DND-41 (cell line): ENCODE data around the gene MTG2.

Experiments
- ATAC-seq: fragments of 200-7000 bp; cut with Tn5 transposase; 3 replicates; pipeline ENCODE4 v1.9.1; 2021; ENCODE audit warnings: low read depth; ENCODE audit not compliant: insufficient read depth
- DNase-seq: peaks from one replicate; pipeline ENCODE4 v3.0.0-alpha.2; 2020
- H2AFZ ChIP-seq: 2 replicates; pipeline ENCODE4 v1.6.0; 2012; ENCODE audit warnings: low read depth, low read length
- H3K27ac ChIP-seq: 2 replicates; pipeline ENCODE4 v1.5.1; 2012; ENCODE audit warnings: low read length, inconsistent platforms
- H3K27me3 ChIP-seq: fragments of 200-600 bp; sonication (generic); 2 replicates; pipeline ENCODE4 v1.6.0; 2012; ENCODE audit warnings: low read length, mild to moderate bottlenecking, inconsistent platforms; ENCODE audit not compliant: insufficient read depth, poor library complexity
- H3K36me3 ChIP-seq: 2 replicates; pipeline ENCODE4 v1.5.1; 2012; ENCODE audit warnings: low read length, inconsistent platforms; ENCODE audit not compliant: insufficient read depth
- H3K4me1 ChIP-seq: 2 replicates; pipeline ENCODE4 v1.5.1; 2012; ENCODE audit warnings: mild to moderate bottlenecking, low read length; ENCODE audit not compliant: insufficient read depth
- H3K4me2 ChIP-seq: 2 replicates; pipeline ENCODE4 v1.6.0; 2012; ENCODE audit warnings: mild to moderate bottlenecking, moderate library complexity, low read length, inconsistent platforms; ENCODE audit not compliant: insufficient read depth
- H3K4me3 ChIP-seq, 2 experiments: fragments of 200-600 bp in 1 of 2; shearing (Covaris generic) in 1 of 2; 2 replicates each; pipeline ENCODE4 v1.5.1; 2012 to 2016; ENCODE audit warnings: inconsistent platforms in 2 of 2, low read length in 2 of 2, mild to moderate bottlenecking in 2 of 2, low read depth in 1 of 2, moderate library complexity in 1 of 2
- H3K79me2 ChIP-seq: 2 replicates; pipeline ENCODE4 v1.6.0; 2012; ENCODE audit warnings: low read length, inconsistent platforms; ENCODE audit not compliant: insufficient read depth
- H3K9ac ChIP-seq: 2 replicates; pipeline ENCODE4 v1.6.0; 2012; ENCODE audit warnings: low read depth, mild to moderate bottlenecking, inconsistent platforms, low read length, moderate library complexity
- H3K9me3 ChIP-seq: 2 replicates; pipeline ENCODE4 v1.5.1; 2012; ENCODE audit warnings: low read length, moderate library complexity, mild to moderate bottlenecking, inconsistent platforms; ENCODE audit not compliant: insufficient read depth, severe bottlenecking
- H4K20me1 ChIP-seq: 2 replicates; pipeline ENCODE4 v1.6.0; 2012; ENCODE audit warnings: low read length; ENCODE audit not compliant: insufficient read depth
- CTCF ChIP-seq: IDR thresholded peaks from 2 replicates; pipeline ENCODE4 v1.5.1; 2012; ENCODE audit warnings: borderline replicate concordance, low read length, moderate library complexity, mild to moderate bottlenecking; ENCODE audit not compliant: poor library complexity, severe bottlenecking; ENCODE audit errors: extremely low read depth
- EZH2 ChIP-seq: IDR thresholded peaks from 3 replicates; pipeline ENCODE4 v1.6.1; 2012; ENCODE audit warnings: borderline replicate concordance, low read depth, mild to moderate bottlenecking, moderate library complexity, low read length, inconsistent platforms; ENCODE audit not compliant: severe bottlenecking

The MTG2 gene

GRCh38 chr20:62192635-62193034, 9.8 kb downstream of the MTG2 start:
- no peak overlapping the region for H3K4me2 ChIP-seq
- DNase-seq (no peak), ATAC-seq (no peak)

GRCh38 chr20:62193079-62194025, 10.5 kb downstream of the MTG2 start:
- DNase-seq = no peak
- Histone ChIP-seq H3K4me1 (peaks cover 30% of the 10 kb centered on the region), H3K4me2 (no peak overlapping the region), H3K36me3 (peaks cover 68% of the 10 kb centered on the region), H3K27ac (no peak overlapping the region), H3K4me3 (no peak overlapping the region), H2AFZ (no peak overlapping the region), H3K9me3 (no peaks in the 10 kb centered on the region), H3K9ac (no peak overlapping the region), H3K79me2 (peaks cover 52% of the 10 kb centered on the region), H4K20me1 (peaks cover 42% of the 10 kb centered on the region), H3K27me3 (no peaks in the 10 kb centered on the region)
- TF ChIP-seq EZH2 (no peak), CTCF (no peak)
- no peak for ATAC-seq

More at GRCh38 chr20:62192635-62193034, 9.8 kb downstream of the MTG2 start:
- Histone ChIP-seq H3K79me2 (peaks cover 59% of the 10 kb centered on the region), H3K36me3 (peaks cover 61% of the 10 kb centered on the region), H3K9ac (no peak overlapping the region), H3K4me3 (no peak overlapping the region), H2AFZ (no peak overlapping the region), H3K9me3 (no peaks in the 10 kb centered on the region), H3K27ac (no peak overlapping the region), H3K27me3 (no peaks in the 10 kb centered on the region), H3K4me1 (peaks cover 30% of the 10 kb centered on the region), H4K20me1 (peaks cover 38% of the 10 kb centered on the region)
- TF ChIP-seq CTCF = no peak
- no peak for TF ChIP-seq EZH2

- TF ChIP-seq CTCF = no peak
- no peak for TF ChIP-seq EZH2
- no peak overlapping the region; the same call in 1 of the 2 replicates for H2AFZ ChIP-seq
- H3K36me3 ChIP-seq = peaks cover 70% of the 10 kb centered on the region
- peaks cover 30% of the 10 kb centered on the region for H3K4me1 ChIP-seq
- no peaks in the 10 kb centered on the region for H3K9me3 ChIP-seq
- H3K27ac ChIP-seq = peak overlapping the region; percentile 57
- H3K4me2 ChIP-seq = peak overlapping the region; percentile 46
- H4K20me1 ChIP-seq = peaks cover 36% of the 10 kb centered on the region
- H3K4me3 ChIP-seq = no peak overlapping the region
- H3K79me2 ChIP-seq = peaks cover 37% of the 10 kb centered on the region
- peak overlapping the region; percentile 32 for H3K9ac ChIP-seq
- peak; percentile 87 for ATAC-seq
- peak; percentile 76 for DNase-seq
- no peaks in the 10 kb centered on the region for H3K27me3 ChIP-seq
Observed at GRCh38 chr20:62195075-62195405, 12.2 kb downstream of the MTG2 start.
